IMR-90 (cell line): ENCODE measurements around the gene ARMC3. TPM values are rescaled to one million over a fixed set of nuclear protein-coding genes. Genes with fewer than 3 reads are reported as not detected.

Source experiments
- ATAC-seq: fragments of 200-7000 bp; cut with Tn5 transposase; 2 replicates; pipeline ENCODE4 v1.9.1; 2020; ENCODE audit warnings: low read depth, mild to moderate bottlenecking, moderate library complexity
- BruUV-seq: library from RNA; stranded (reverse); fragments of 400-500 nt; replicated peaks from 2 replicates; lab custom pipeline; 2021; lab: Mats Ljungman, UMichigan
- CTCF ChIA-PET: fragments of 300-600 bp; formaldehyde crosslinking; extraction: SDS; loops from one replicate; lab custom pipeline; 2021; ENCODE audit warnings: antibody characterized with exemption; lab: Yijun Ruan, JAX
- POLR2A ChIA-PET: fragments of 300-600 bp; sonication (Branson Sonifier 250); formaldehyde crosslinking; loops from one replicate; lab custom pipeline; 2022; ENCODE audit warnings: antibody characterized with exemption; ENCODE audit not compliant: unreplicated experiment; lab: Charles Lee
- DNase-seq: peaks from one replicate; pipeline ENCODE4 v3.0.0; 2013
- H2AFZ ChIP-seq: replicated peaks from 2 replicates; pipeline ENCODE3; 2013; ENCODE audit warnings: low read length, mild to moderate bottlenecking; ENCODE audit not compliant: poor library complexity
- H2AK5ac ChIP-seq: 2 replicates; pipeline ENCODE4 v1.6.1; 2013; ENCODE audit warnings: low read depth, low read length, inconsistent platforms
- H2AK9ac ChIP-seq: replicated peaks from 2 replicates; pipeline ENCODE3; 2013; ENCODE audit warnings: mild to moderate bottlenecking, low read depth, low read length, moderate library complexity; ENCODE audit not compliant: poor library complexity
- H2BK120ac ChIP-seq: 2 replicates; pipeline ENCODE4 v1.6.1; 2013; ENCODE audit warnings: low read depth, low read length, inconsistent platforms
- H2BK15ac ChIP-seq: 3 replicates; pipeline ENCODE4 v1.6.1; 2013; ENCODE audit warnings: low read depth, low read length, inconsistent platforms
- H2BK20ac ChIP-seq: 2 replicates; pipeline ENCODE4 v1.6.1; 2013; ENCODE audit warnings: low read depth, mild to moderate bottlenecking, inconsistent platforms, low read length, moderate library complexity
- H2BK5ac ChIP-seq: 2 replicates; pipeline ENCODE4 v1.6.1; 2013; ENCODE audit warnings: mild to moderate bottlenecking, low read depth, low read length, inconsistent platforms; ENCODE audit not compliant: poor library complexity, severe bottlenecking
- H3K14ac ChIP-seq: replicated peaks from 2 replicates; pipeline ENCODE4 v1.6.1; 2013; ENCODE audit warnings: low read depth, low read length, inconsistent platforms
- H3K18ac ChIP-seq: 2 replicates; pipeline ENCODE4 v1.6.1; 2013; ENCODE audit warnings: low read depth, low read length, control low read depth
- H3K23ac ChIP-seq: 2 replicates; pipeline ENCODE4 v1.6.1; 2013; ENCODE audit warnings: low read depth, low read length, inconsistent platforms
- H3K27ac ChIP-seq: 2 replicates; pipeline ENCODE4 v1.5.1; 2013; ENCODE audit warnings: mild to moderate bottlenecking, control low read depth, low read length; ENCODE audit not compliant: insufficient read depth
- H3K27me3 ChIP-seq: 2 replicates; pipeline ENCODE4 v1.6.1; 2013; ENCODE audit warnings: low read length; ENCODE audit not compliant: control insufficient read depth, insufficient read depth
- H3K36me3 ChIP-seq: 2 replicates; pipeline ENCODE4 v1.6.1; 2013; ENCODE audit warnings: low read length, mixed read lengths; ENCODE audit not compliant: control insufficient read depth, insufficient read depth
- H3K4ac ChIP-seq: 2 replicates; pipeline ENCODE4 v1.6.1; 2013; ENCODE audit warnings: low read depth, low read length, inconsistent platforms
- H3K4me1 ChIP-seq: 2 replicates; pipeline ENCODE4 v1.6.1; 2013; ENCODE audit warnings: low read length, mixed read lengths; ENCODE audit not compliant: control insufficient read depth, insufficient read depth
- H3K4me2 ChIP-seq: 2 replicates; pipeline ENCODE4 v1.6.1; 2013; ENCODE audit warnings: low read depth, mild to moderate bottlenecking, control low read depth, low read length, moderate library complexity
- H3K4me3 ChIP-seq: 2 replicates; pipeline ENCODE4 v1.5.1; 2013; ENCODE audit warnings: low read depth, mild to moderate bottlenecking, control low read depth, low read length, moderate library complexity; ENCODE audit not compliant: insufficient read depth
- H3K56ac ChIP-seq: 2 replicates; pipeline ENCODE4 v1.6.1; 2013; ENCODE audit warnings: low read length, inconsistent platforms; ENCODE audit not compliant: insufficient read depth; ENCODE audit errors: extremely low read depth
- H3K79me1 ChIP-seq, 2 experiments: 2 replicates each; pipeline ENCODE4 v1.6.1; 2013; ENCODE audit warnings: low read length in 2 of 2, inconsistent platforms in 1 of 2, low read depth in 1 of 2
- H3K9ac ChIP-seq: 2 replicates; pipeline ENCODE4 v1.6.1; 2013; ENCODE audit warnings: low read depth, low read length, control low read depth
- H3K9me1 ChIP-seq: 2 replicates; pipeline ENCODE4 v1.6.1; 2013; ENCODE audit warnings: low read length, inconsistent platforms; ENCODE audit not compliant: insufficient read depth
- H3K9me3 ChIP-seq: 2 replicates; pipeline ENCODE4 v1.6.1; 2013; ENCODE audit warnings: low read length; ENCODE audit not compliant: control insufficient read depth, insufficient read depth
- H4K20me1 ChIP-seq: 2 replicates; pipeline ENCODE4 v1.6.1; 2013; ENCODE audit warnings: low read length, inconsistent platforms; ENCODE audit not compliant: insufficient read depth
- H4K5ac ChIP-seq: 2 replicates; pipeline ENCODE4 v1.6.1; 2013; ENCODE audit warnings: mild to moderate bottlenecking, low read depth, low read length, control low read depth
- H4K8ac ChIP-seq, 2 experiments: 2 replicates each; pipeline ENCODE4 v1.6.1; 2013; ENCODE audit warnings: low read depth in 2 of 2, low read length in 2 of 2, control low read depth in 1 of 2, inconsistent platforms in 1 of 2
- H4K91ac ChIP-seq: 2 replicates; pipeline ENCODE4 v1.6.1; 2013; ENCODE audit warnings: low read depth, low read length, inconsistent platforms; ENCODE audit not compliant: insufficient read depth
- CHD1 ChIP-seq: IDR thresholded peaks from 2 replicates; pipeline ENCODE4 v1.6.1; 2012; ENCODE audit warnings: low read depth, low read length, improper control_type of control experiment
- FOS ChIP-seq: fragments of 150-350 bp; IDR thresholded peaks from 2 replicates; pipeline ENCODE4 v1.6.1; 2016; ENCODE audit warnings: low read depth, low read length
- MAFK ChIP-seq: IDR thresholded peaks from 2 replicates; pipeline ENCODE4 v1.6.1; 2012; ENCODE audit warnings: low read depth, low read length, improper control_type of control experiment
- MAZ ChIP-seq: IDR thresholded peaks from 2 replicates; pipeline ENCODE4 v1.6.1; 2012; ENCODE audit warnings: low read depth, mild to moderate bottlenecking, low read length, improper control_type of control experiment, moderate library complexity, borderline replicate concordance
- NFE2L2 ChIP-seq: fragments of 150-350 bp; IDR thresholded peaks from 2 replicates; pipeline ENCODE4 v1.6.1; 2016; ENCODE audit warnings: low read depth, mild to moderate bottlenecking, low read length
- RAD21 ChIP-seq: IDR thresholded peaks from 2 replicates; pipeline ENCODE4 v1.6.1; 2012; ENCODE audit warnings: low read length, improper control_type of control experiment
- SMC3 ChIP-seq: fragments of 150-350 bp; IDR thresholded peaks from 2 replicates; pipeline ENCODE4 v1.6.1; 2016; ENCODE audit warnings: low read depth, mild to moderate bottlenecking, antibody characterized with exemption, low read length, moderate library complexity
- WGBS, 2 experiments: methylation state at CpG; one replicate each; pipeline versions ENCODE4 v1.1.5 to v1.1.7; 2013; ENCODE audit warnings: missing lambda C conversion rate in 2 of 2; ENCODE audit not compliant: insufficient read length in 1 of 2; ENCODE audit errors: extremely low coverage in 2 of 2; 5-methylcytosine and 5-hydroxymethylcytosine counted together
- dilution Hi-C: fragments of 300-500 bp; cut with HindIII; formaldehyde crosslinking; loops from one replicate; pipeline ENCODE4 v1.14.3; 2018; ENCODE audit warnings: low sequenced_read_pairs; ENCODE audit not compliant: unreplicated experiment
- in situ Hi-C: fragments of 300-500 bp; cut with MboI; formaldehyde crosslinking; loops from 3 replicates; pipeline ENCODE4 v1.14.3; 2019; ENCODE audit warnings: low sequenced_read_pairs, inconsistent platforms, mixed read lengths
- intact Hi-C: fragments of 100-400 bp; cut with micrococcal nuclease; formaldehyde crosslinking; loops from 2 replicates; pipeline ENCODE4 v1.10.0; 2022
- polyA plus RNA-seq, 3 experiments: library from polyadenylated mRNA; depleted of rRNA; stranded (reverse); fragments of >200 nt; gene quantifications; 2 replicates each; pipeline ENCODE4 v1.2.3, GENCODE V29; 2012; ENCODE audit warnings: low replicate concordance in 1 of 3
- total RNA-seq: library from RNA; depleted of rRNA; stranded (reverse); fragments of >200 nt; gene quantifications from 2 replicates; pipeline ENCODE4 v1.2.3, GENCODE V29; 2012
- TF ChIP-seq, protein P1 (sequence below): fragments of 150-350 bp; IDR thresholded peaks from 2 replicates; pipeline ENCODE4 v1.6.1; 2017; ENCODE audit warnings: mild to moderate bottlenecking, antibody characterized with exemption, low read length, low read depth
- TF ChIP-seq, protein P2 (sequence below): fragments of 150-350 bp; IDR thresholded peaks from 2 replicates; pipeline ENCODE4 v1.6.1; 2016; ENCODE audit warnings: low read depth, mild to moderate bottlenecking, low read length, moderate library complexity, borderline replicate concordance
- TF ChIP-seq, protein P3 (sequence below): conservative IDR thresholded peaks from 2 replicates; pipeline ENCODE4 v1.5.1; 2012; ENCODE audit warnings: mild to moderate bottlenecking, low read depth, low read length, improper control_type of control experiment

ARMC3 gene
- total and polyA plus RNA-seq, 2 of the 4 experiments (the other 2 are of a cell fraction) = not detected

DNA sequence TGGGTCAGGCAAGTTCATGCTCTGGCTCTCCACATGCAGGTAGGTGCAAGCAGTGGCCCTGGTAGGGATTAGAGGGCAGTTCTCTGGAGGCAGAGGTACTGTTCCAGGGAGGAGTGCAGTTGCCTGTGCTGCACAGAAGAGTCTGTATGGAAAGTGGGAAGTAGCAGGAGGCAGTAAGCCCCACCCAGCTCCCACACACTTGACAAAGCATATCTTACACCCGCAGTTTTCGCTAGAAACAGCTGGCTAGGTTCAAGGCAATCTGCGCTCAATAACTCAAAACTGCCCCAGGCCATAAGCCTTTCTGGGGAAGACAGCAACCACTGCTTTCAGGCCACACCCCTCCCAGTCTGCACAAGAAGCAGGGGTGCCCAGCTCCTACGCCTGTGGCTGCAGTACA, 33.1 kb upstream of the ARMC3 start:
- no peak overlapping the region for H2BK15ac ChIP-seq
- H3K4me1 ChIP-seq = no peaks in the 10 kb centered on the region
- POLR2A ChIA-PET = no interaction called here
- H3K4me2 ChIP-seq = no peak overlapping the region
- no peak overlapping the region for H2BK20ac ChIP-seq
- H2BK120ac ChIP-seq = no peak overlapping the region
- H3K27ac ChIP-seq = no peak overlapping the region
- no peaks in the 10 kb centered on the region for H3K9me3 ChIP-seq
- H4K8ac ChIP-seq = no peak overlapping the region
- intact Hi-C loops (no loop called here), in situ Hi-C loops (no loop called here), dilution Hi-C loops (no loop called here)
- H4K5ac ChIP-seq = no peak overlapping the region
- no TSS peak for BruUV-seq
- H2AK5ac ChIP-seq = no peak overlapping the region
- no peak overlapping the region for H3K4me3 ChIP-seq
- no peak overlapping the region for H2AK9ac ChIP-seq
- no peaks in the 10 kb centered on the region for H3K36me3 ChIP-seq
- no peak overlapping the region for H3K18ac ChIP-seq
- 0 out of 2 replicates have a peak, but pooled peaks cover 1% of the 10 kb centered on the region for H3K27me3 ChIP-seq
- ATAC-seq (no peak), DNase-seq (no peak)
- no peak overlapping the region for H3K4ac ChIP-seq
- no peak overlapping the region for H4K91ac ChIP-seq
- no peaks in the 10 kb centered on the region for H3K79me1 ChIP-seq
- H2BK5ac ChIP-seq = no peak overlapping the region
- TF ChIP-seq, protein P1, sequence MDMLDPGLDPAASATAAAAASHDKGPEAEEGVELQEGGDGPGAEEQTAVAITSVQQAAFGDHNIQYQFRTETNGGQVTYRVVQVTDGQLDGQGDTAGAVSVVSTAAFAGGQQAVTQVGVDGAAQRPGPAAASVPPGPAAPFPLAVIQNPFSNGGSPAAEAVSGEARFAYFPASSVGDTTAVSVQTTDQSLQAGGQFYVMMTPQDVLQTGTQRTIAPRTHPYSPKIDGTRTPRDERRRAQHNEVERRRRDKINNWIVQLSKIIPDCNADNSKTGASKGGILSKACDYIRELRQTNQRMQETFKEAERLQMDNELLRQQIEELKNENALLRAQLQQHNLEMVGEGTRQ = no peak
- no peak for TF ChIP-seq NFE2L2
- no peak for TF ChIP-seq CHD1
- no peak for TF ChIP-seq FOS
- no peak for TF ChIP-seq MAZ
- TF ChIP-seq MAFK = no peak
- TF ChIP-seq, protein P2, sequence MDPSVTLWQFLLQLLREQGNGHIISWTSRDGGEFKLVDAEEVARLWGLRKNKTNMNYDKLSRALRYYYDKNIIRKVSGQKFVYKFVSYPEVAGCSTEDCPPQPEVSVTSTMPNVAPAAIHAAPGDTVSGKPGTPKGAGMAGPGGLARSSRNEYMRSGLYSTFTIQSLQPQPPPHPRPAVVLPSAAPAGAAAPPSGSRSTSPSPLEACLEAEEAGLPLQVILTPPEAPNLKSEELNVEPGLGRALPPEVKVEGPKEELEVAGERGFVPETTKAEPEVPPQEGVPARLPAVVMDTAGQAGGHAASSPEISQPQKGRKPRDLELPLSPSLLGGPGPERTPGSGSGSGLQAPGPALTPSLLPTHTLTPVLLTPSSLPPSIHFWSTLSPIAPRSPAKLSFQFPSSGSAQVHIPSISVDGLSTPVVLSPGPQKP = no peak
- no peak for TF ChIP-seq RAD21
- no peak for TF ChIP-seq SMC3
- TF ChIP-seq, protein P3, sequence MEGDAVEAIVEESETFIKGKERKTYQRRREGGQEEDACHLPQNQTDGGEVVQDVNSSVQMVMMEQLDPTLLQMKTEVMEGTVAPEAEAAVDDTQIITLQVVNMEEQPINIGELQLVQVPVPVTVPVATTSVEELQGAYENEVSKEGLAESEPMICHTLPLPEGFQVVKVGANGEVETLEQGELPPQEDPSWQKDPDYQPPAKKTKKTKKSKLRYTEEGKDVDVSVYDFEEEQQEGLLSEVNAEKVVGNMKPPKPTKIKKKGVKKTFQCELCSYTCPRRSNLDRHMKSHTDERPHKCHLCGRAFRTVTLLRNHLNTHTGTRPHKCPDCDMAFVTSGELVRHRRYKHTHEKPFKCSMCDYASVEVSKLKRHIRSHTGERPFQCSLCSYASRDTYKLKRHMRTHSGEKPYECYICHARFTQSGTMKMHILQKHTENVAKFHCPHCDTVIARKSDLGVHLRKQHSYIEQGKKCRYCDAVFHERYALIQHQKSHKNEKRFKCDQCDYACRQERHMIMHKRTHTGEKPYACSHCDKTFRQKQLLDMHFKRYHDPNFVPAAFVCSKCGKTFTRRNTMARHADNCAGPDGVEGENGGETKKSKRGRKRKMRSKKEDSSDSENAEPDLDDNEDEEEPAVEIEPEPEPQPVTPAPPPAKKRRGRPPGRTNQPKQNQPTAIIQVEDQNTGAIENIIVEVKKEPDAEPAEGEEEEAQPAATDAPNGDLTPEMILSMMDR = no peak
- no peak overlapping the region for H3K14ac ChIP-seq
- H4K20me1 ChIP-seq = no peaks in the 10 kb centered on the region
- H3K56ac ChIP-seq = no peak overlapping the region
- H3K23ac ChIP-seq = no peak overlapping the region
- H3K9ac ChIP-seq = no peak overlapping the region
- 57% methylated on average over 1 of the region's 4 CpGs; no CpG with 5 or more reads in 1 of the 2 experiments for WGBS, 2 experiments
- CTCF ChIA-PET = no interaction called here
- H3K9me1 ChIP-seq = no peaks in the 10 kb centered on the region
- H2AFZ ChIP-seq = no peak overlapping the region
